ENCODE measurements around the gene WDFY3.

DNA sequence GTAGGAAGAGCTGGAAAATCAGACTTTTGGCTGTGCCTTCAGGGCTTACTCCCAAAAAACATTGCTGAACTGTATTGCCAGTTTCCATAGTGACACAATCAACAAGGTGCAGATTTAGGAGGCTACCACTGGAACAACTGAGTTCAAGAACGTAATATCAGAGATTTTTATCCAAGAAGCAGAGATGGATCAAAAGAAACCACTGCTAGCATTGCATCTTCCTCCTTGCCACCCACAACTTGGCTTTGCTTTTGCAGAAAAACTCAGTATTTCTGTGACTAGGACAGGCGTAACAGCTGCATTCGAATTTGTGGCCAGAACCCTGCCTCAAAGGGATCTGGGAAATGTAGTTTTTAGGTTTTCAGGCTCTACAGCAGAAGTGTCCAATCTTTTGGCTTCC is 27.8 kb upstream of the WDFY3 start:
- TF ChIP-seq, protein P1, sequence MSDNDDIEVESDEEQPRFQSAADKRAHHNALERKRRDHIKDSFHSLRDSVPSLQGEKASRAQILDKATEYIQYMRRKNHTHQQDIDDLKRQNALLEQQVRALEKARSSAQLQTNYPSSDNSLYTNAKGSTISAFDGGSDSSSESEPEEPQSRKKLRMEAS (IDR thresholded peaks at IDR 0.05; ENCODE audit: low read depth), result no peak
- TF ChIP-seq, protein P2, sequence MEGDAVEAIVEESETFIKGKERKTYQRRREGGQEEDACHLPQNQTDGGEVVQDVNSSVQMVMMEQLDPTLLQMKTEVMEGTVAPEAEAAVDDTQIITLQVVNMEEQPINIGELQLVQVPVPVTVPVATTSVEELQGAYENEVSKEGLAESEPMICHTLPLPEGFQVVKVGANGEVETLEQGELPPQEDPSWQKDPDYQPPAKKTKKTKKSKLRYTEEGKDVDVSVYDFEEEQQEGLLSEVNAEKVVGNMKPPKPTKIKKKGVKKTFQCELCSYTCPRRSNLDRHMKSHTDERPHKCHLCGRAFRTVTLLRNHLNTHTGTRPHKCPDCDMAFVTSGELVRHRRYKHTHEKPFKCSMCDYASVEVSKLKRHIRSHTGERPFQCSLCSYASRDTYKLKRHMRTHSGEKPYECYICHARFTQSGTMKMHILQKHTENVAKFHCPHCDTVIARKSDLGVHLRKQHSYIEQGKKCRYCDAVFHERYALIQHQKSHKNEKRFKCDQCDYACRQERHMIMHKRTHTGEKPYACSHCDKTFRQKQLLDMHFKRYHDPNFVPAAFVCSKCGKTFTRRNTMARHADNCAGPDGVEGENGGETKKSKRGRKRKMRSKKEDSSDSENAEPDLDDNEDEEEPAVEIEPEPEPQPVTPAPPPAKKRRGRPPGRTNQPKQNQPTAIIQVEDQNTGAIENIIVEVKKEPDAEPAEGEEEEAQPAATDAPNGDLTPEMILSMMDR (IDR thresholded peaks at IDR 0.05), result no peak
- TF ChIP-seq RFX5 (IDR thresholded peaks at IDR 0.05; ENCODE audit: low read length) (no peak), GABPA (IDR thresholded peaks at IDR 0.05; ENCODE audit: low read depth) (no peak), POLR2AphosphoS5 (IDR thresholded peaks at IDR 0.05; ENCODE audit: low read depth, low read length) (no peak), MXI1 (IDR thresholded peaks at IDR 0.05; ENCODE audit: low read depth, low read length) (no peak), EP300 (IDR thresholded peaks at IDR 0.05; ENCODE audit: borderline replicate concordance in 1 of 2, low read depth in 1 of 2, low read length in 1 of 2) (no peak), SMC3 (IDR thresholded peaks at IDR 0.05; ENCODE audit: low read depth, low read length) (no peak)
- TF ChIP-seq, protein P3, sequence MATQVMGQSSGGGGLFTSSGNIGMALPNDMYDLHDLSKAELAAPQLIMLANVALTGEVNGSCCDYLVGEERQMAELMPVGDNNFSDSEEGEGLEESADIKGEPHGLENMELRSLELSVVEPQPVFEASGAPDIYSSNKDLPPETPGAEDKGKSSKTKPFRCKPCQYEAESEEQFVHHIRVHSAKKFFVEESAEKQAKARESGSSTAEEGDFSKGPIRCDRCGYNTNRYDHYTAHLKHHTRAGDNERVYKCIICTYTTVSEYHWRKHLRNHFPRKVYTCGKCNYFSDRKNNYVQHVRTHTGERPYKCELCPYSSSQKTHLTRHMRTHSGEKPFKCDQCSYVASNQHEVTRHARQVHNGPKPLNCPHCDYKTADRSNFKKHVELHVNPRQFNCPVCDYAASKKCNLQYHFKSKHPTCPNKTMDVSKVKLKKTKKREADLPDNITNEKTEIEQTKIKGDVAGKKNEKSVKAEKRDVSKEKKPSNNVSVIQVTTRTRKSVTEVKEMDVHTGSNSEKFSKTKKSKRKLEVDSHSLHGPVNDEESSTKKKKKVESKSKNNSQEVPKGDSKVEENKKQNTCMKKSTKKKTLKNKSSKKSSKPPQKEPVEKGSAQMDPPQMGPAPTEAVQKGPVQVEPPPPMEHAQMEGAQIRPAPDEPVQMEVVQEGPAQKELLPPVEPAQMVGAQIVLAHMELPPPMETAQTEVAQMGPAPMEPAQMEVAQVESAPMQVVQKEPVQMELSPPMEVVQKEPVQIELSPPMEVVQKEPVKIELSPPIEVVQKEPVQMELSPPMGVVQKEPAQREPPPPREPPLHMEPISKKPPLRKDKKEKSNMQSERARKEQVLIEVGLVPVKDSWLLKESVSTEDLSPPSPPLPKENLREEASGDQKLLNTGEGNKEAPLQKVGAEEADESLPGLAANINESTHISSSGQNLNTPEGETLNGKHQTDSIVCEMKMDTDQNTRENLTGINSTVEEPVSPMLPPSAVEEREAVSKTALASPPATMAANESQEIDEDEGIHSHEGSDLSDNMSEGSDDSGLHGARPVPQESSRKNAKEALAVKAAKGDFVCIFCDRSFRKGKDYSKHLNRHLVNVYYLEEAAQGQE (IDR thresholded peaks at IDR 0.05; ENCODE audit: low read depth, low read length), result no peak
- TF ChIP-seq, protein P4, sequence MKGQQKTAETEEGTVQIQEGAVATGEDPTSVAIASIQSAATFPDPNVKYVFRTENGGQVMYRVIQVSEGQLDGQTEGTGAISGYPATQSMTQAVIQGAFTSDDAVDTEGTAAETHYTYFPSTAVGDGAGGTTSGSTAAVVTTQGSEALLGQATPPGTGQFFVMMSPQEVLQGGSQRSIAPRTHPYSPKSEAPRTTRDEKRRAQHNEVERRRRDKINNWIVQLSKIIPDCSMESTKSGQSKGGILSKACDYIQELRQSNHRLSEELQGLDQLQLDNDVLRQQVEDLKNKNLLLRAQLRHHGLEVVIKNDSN (IDR thresholded peaks at IDR 0.05; ENCODE audit: borderline replicate concordance, low read depth), result no peak

Measured in SK-N-SH (cell line).